ENCODE data around the gene TTBK2. TPM values are rescaled to one million over a fixed set of nuclear protein-coding genes. Genes with fewer than 3 reads are reported as not detected.
A peak's percentile ranks its signal among the peaks of the same experiment; 100 is the strongest.
"Not testable (repeated sequence)": the region's sequence is repeated elsewhere in the genome, so short reads cannot be mapped to it uniquely, and the experiment has no call there.

TTBK2 gene
- total RNA-seq (10 to 100 TPM in 1 of 2 experiments, 1 to 10 TPM in 1; 9.3 to 11.4 TPM), polyA plus RNA-seq (11.1 TPM)

GRCh38 chr15:42920519-42921341 is at the start of gene TTBK2:
TSS of gene TTBK2 (minus strand) at chr15:42920778. CDS start at chr15:42878617, 42,161 bp downstream.
- peaks cover 26 to 39% (median 34%) of the 10 kb centered on the region in 3 donors for H3K4me1 Mint-ChIP-seq
- POLR2A ChIA-PET: interaction anchor here (0.6 kb wide), 1 partner anchor 373 kb away, joined by 3 read pairs; no protein-coding TSS in a partner anchor

GRCh38 chr15:42964476-42964875 is 43.9 kb upstream of the TTBK2 start:
- H3K4me1 ChIP-seq (ENCODE audit: insufficient read depth, low read length): no peaks in the 10 kb centered on the region
- H3K9me3 ChIP-seq (ENCODE audit: low read length): no peaks in the 10 kb centered on the region
- ChIA-PET POLR2A (no interaction called here), CTCF (no interaction called here)
- peaks cover 28% of the 10 kb centered on the region for H3K36me3 ChIP-seq (ENCODE audit: insufficient read depth, low read length)
- Mint-ChIP-seq H3K4me3 (no peak overlapping the region), H3K36me3 (peaks cover 24 to 69% (median 42%) of the 10 kb centered on the region in 3 donors), H3K4me1 (peaks cover 0 to 4% (median 0%) of the 10 kb centered on the region in 3 donors), H3K27me3 (no peaks in the 10 kb centered on the region), H3K27ac (no peak overlapping the region), H3K9me3 (no peaks in the 10 kb centered on the region)
- no peaks in the 10 kb centered on the region for H3K27me3 ChIP-seq (ENCODE audit: insufficient read depth, low read length, poor library complexity, severe bottlenecking)
- no peak for DNase-seq
- no peak overlapping the region for H3K27ac ChIP-seq (ENCODE audit: low read depth, low read length)
- no peak overlapping the region for H3K4me3 ChIP-seq (ENCODE audit: low read length)

More at GRCh38 chr15:42920519-42921341, at the start of gene TTBK2:
- peaks cover 14% of the 10 kb centered on the region for H3K4me1 ChIP-seq (ENCODE audit: insufficient read depth, low read length)
- H3K4me3 Mint-ChIP-seq: peak within 1 kb of the TSS; percentile 94 to 99 (median 98)
- H3K9me3 Mint-ChIP-seq: no peaks in the 10 kb centered on the region
- peak within 1 kb of the TSS; percentile 77 to 99 (median 92) for H3K27ac Mint-ChIP-seq
- peak within 1 kb of the TSS; percentile 49 for H3K27ac ChIP-seq (ENCODE audit: low read depth, low read length)
- H3K9me3 ChIP-seq (ENCODE audit: low read length): no peaks in the 10 kb centered on the region
- H3K27me3 Mint-ChIP-seq: peaks cover 0 to 3% of the 10 kb centered on the region in 2 donors
- DNase-seq: peak; percentile 96 to 99 (median 97)
- H3K4me3 ChIP-seq (ENCODE audit: low read length): peak within 1 kb of the TSS; percentile 71
- CTCF ChIA-PET: interaction anchor here (0.9 to 2.3 kb wide), 2 partner anchors 217 to 593 kb away, joined by 3 to 6 read pairs; no protein-coding TSS in a partner anchor
- H3K36me3 ChIP-seq (ENCODE audit: insufficient read depth, low read length): no peaks in the 10 kb centered on the region
- H3K36me3 Mint-ChIP-seq: peaks cover 0 to 10% (median 0%) of the 10 kb centered on the region in 3 donors
- no peaks in the 10 kb centered on the region for H3K27me3 ChIP-seq (ENCODE audit: insufficient read depth, low read length, poor library complexity, severe bottlenecking)

- H3K27ac Mint-ChIP-seq: no peak overlapping the region
- no peaks in the 10 kb centered on the region for H3K9me3 Mint-ChIP-seq
- no peak for DNase-seq
- no peak overlapping the region for H3K4me3 Mint-ChIP-seq
- H3K4me1 Mint-ChIP-seq: no peaks in the 10 kb centered on the region
- Histone ChIP-seq H3K36me3 (ENCODE audit: insufficient read depth, low read length) (peaks cover 18% of the 10 kb centered on the region), H3K4me1 (ENCODE audit: insufficient read depth, low read length) (no peaks in the 10 kb centered on the region), H3K4me3 (ENCODE audit: low read length) (no peak overlapping the region), H3K9me3 (ENCODE audit: low read length) (no peaks in the 10 kb centered on the region), H3K27ac (ENCODE audit: low read depth, low read length) (no peak overlapping the region), H3K27me3 (ENCODE audit: insufficient read depth, low read length, poor library complexity, severe bottlenecking) (no peaks in the 10 kb centered on the region)
- H3K27me3 Mint-ChIP-seq: no peaks in the 10 kb centered on the region
- H3K36me3 Mint-ChIP-seq: peaks cover 31 to 93% (median 44%) of the 10 kb centered on the region in 3 donors
- CTCF ChIA-PET: no interaction called here
- POLR2A ChIA-PET: no interaction called here
These were observed 34.9 kb upstream of the TTBK2 start for GRCh38 chr15:42955518-42955917.

- ChIA-PET CTCF (no interaction called here), POLR2A (no interaction called here)
- peaks cover 33 to 90% (median 40%) of the 10 kb centered on the region in 3 donors for H3K36me3 Mint-ChIP-seq
These were observed 33.7 kb upstream of the TTBK2 start for GRCh38 chr15:42954291-42954690.

GRCh38 chr15:42948898-42949297 is 28.3 kb upstream of the TTBK2 start:
- H3K9me3 Mint-ChIP-seq; H3K27me3 ChIP-seq (ENCODE audit: insufficient read depth, low read length, poor library complexity, severe bottlenecking); H3K4me3 ChIP-seq (ENCODE audit: low read length); H3K27ac ChIP-seq (ENCODE audit: low read depth, low read length); CTCF ChIA-PET; H3K9me3 ChIP-seq (ENCODE audit: low read length); H3K4me3 Mint-ChIP-seq; H3K4me1 ChIP-seq (ENCODE audit: insufficient read depth, low read length); H3K27me3 Mint-ChIP-seq; H3K27ac Mint-ChIP-seq; POLR2A ChIA-PET; DNase-seq; H3K4me1 Mint-ChIP-seq: not testable (repeated sequence)
- H3K36me3 ChIP-seq (ENCODE audit: insufficient read depth, low read length): peaks cover 12% of the 10 kb centered on the region
- peaks cover 34 to 86% (median 35%) of the 10 kb centered on the region in 3 donors for H3K36me3 Mint-ChIP-seq

More at GRCh38 chr15:42954291-42954690, 33.7 kb upstream of the TTBK2 start:
- Mint-ChIP-seq H3K27me3 (no peaks in the 10 kb centered on the region), H3K9me3 (no peaks in the 10 kb centered on the region), H3K4me1 (no peaks in the 10 kb centered on the region), H3K4me3 (no peak overlapping the region), H3K27ac (peak overlapping the region in 2 of 8 donors; percentile 32 to 51)
- Histone ChIP-seq H3K4me1 (ENCODE audit: insufficient read depth, low read length) (no peaks in the 10 kb centered on the region), H3K27me3 (ENCODE audit: insufficient read depth, low read length, poor library complexity, severe bottlenecking) (no peaks in the 10 kb centered on the region), H3K4me3 (ENCODE audit: low read length) (no peak overlapping the region), H3K9me3 (ENCODE audit: low read length) (no peaks in the 10 kb centered on the region), H3K27ac (ENCODE audit: low read depth, low read length) (no peak overlapping the region), H3K36me3 (ENCODE audit: insufficient read depth, low read length) (peaks cover 11% of the 10 kb centered on the region)
- DNase-seq: no peak

GRCh38 chr15:42940527-42940926 is 19.9 kb upstream of the TTBK2 start:
- peaks cover 6 to 27% (median 10%) of the 10 kb centered on the region in 3 donors for H3K36me3 Mint-ChIP-seq
- H3K27me3 ChIP-seq (ENCODE audit: insufficient read depth, low read length, poor library complexity, severe bottlenecking): no peaks in the 10 kb centered on the region
- H3K4me3 Mint-ChIP-seq: no peak overlapping the region
- H3K9me3 Mint-ChIP-seq: peaks cover 0 to 2% (median 0%) of the 10 kb centered on the region in 5 donors
- H3K4me1 Mint-ChIP-seq: no peaks in the 10 kb centered on the region
- CTCF ChIA-PET: no interaction called here
- no peaks in the 10 kb centered on the region for H3K27me3 Mint-ChIP-seq
- H3K9me3 ChIP-seq (ENCODE audit: low read length): no peaks in the 10 kb centered on the region
- H3K27ac Mint-ChIP-seq: peak overlapping the region in 1 of 8 donors; percentile 54
- no peak overlapping the region for H3K4me3 ChIP-seq (ENCODE audit: low read length)
- no peaks in the 10 kb centered on the region for H3K4me1 ChIP-seq (ENCODE audit: insufficient read depth, low read length)
- H3K27ac ChIP-seq (ENCODE audit: low read depth, low read length): no peak overlapping the region
- POLR2A ChIA-PET: no interaction called here
- no peak for DNase-seq
- H3K36me3 ChIP-seq (ENCODE audit: insufficient read depth, low read length): peaks cover 7% of the 10 kb centered on the region

GRCh38 chr15:42939841-42940240 is 19.3 kb upstream of the TTBK2 start:
- Histone ChIP-seq H3K27ac (ENCODE audit: low read depth, low read length) (no peak overlapping the region), H3K36me3 (ENCODE audit: insufficient read depth, low read length) (peaks cover 2% of the 10 kb centered on the region), H3K4me3 (ENCODE audit: low read length) (no peak overlapping the region), H3K27me3 (ENCODE audit: insufficient read depth, low read length, poor library complexity, severe bottlenecking) (no peaks in the 10 kb centered on the region), H3K9me3 (ENCODE audit: low read length) (no peaks in the 10 kb centered on the region), H3K4me1 (ENCODE audit: insufficient read depth, low read length) (no peaks in the 10 kb centered on the region)
- peaks cover 0 to 2% (median 0%) of the 10 kb centered on the region in 5 donors for H3K9me3 Mint-ChIP-seq
- H3K27ac Mint-ChIP-seq: peak overlapping the region in 1 of 8 donors; percentile 17
- no peaks in the 10 kb centered on the region for H3K4me1 Mint-ChIP-seq
- no peak for DNase-seq
- H3K4me3 Mint-ChIP-seq: no peak overlapping the region
- H3K36me3 Mint-ChIP-seq: peaks cover 0 to 20% (median 5%) of the 10 kb centered on the region in 3 donors
- H3K27me3 Mint-ChIP-seq: no peaks in the 10 kb centered on the region
- ChIA-PET CTCF (interaction anchor here (1.5 kb wide), 1 partner anchor 14 kb away, joined by 7 read pairs; no protein-coding TSS in a partner anchor), POLR2A (no interaction called here)

GRCh38 chr15:42937143-42937542 is 16.6 kb upstream of the TTBK2 start:
- Mint-ChIP-seq H3K9me3 (peaks cover 0 to 2% (median 0%) of the 10 kb centered on the region in 5 donors), H3K4me1 (no peaks in the 10 kb centered on the region), H3K4me3 (no peak overlapping the region), H3K27me3 (no peaks in the 10 kb centered on the region), H3K36me3 (no peaks in the 10 kb centered on the region), H3K27ac (no peak overlapping the region)
- POLR2A ChIA-PET: no interaction called here
- H3K27ac ChIP-seq (ENCODE audit: low read depth, low read length): no peak overlapping the region
- H3K36me3 ChIP-seq (ENCODE audit: insufficient read depth, low read length): no peaks in the 10 kb centered on the region
- no peaks in the 10 kb centered on the region for H3K9me3 ChIP-seq (ENCODE audit: low read length)
- CTCF ChIA-PET: no interaction called here
- H3K4me3 ChIP-seq (ENCODE audit: low read length): no peak overlapping the region
- H3K27me3 ChIP-seq (ENCODE audit: insufficient read depth, low read length, poor library complexity, severe bottlenecking): no peaks in the 10 kb centered on the region
- DNase-seq: no peak
- H3K4me1 ChIP-seq (ENCODE audit: insufficient read depth, low read length): no peaks in the 10 kb centered on the region
